Ectodermal cell (in vitro differentiated cells): Measurements from ENCODE around the gene TNIK.
"Not testable (repeated sequence)": the region's sequence is repeated elsewhere in the genome, so short reads cannot be mapped to it uniquely, and the experiment has no call there.

ENCODE experiments used
- H3K27ac ChIP-seq: 2 replicates; pipeline ENCODE4 v1.7.0; 2013; ENCODE audit warnings: mild to moderate bottlenecking, low read depth, low read length; ENCODE audit not compliant: insufficient read depth, poor library complexity, severe bottlenecking
- H3K27me3 ChIP-seq: 2 replicates; pipeline ENCODE4 v1.7.0; 2013; ENCODE audit warnings: mild to moderate bottlenecking, low read length; ENCODE audit not compliant: insufficient read depth, control insufficient read depth, poor library complexity, severe bottlenecking
- H3K36me3 ChIP-seq: one replicate; pipeline ENCODE4 v1.7.0; 2013; ENCODE audit warnings: low read length; ENCODE audit not compliant: control insufficient read depth, insufficient read depth
- H3K4me1 ChIP-seq: one replicate; pipeline ENCODE4 v1.7.0; 2013; ENCODE audit warnings: low read length; ENCODE audit not compliant: control insufficient read depth, insufficient read depth
- H3K4me3 ChIP-seq: 2 replicates; pipeline ENCODE4 v1.7.0; 2013; ENCODE audit warnings: low read depth, low read length, control low read depth; ENCODE audit not compliant: insufficient read depth
- H3K9me3 ChIP-seq: 2 replicates; pipeline ENCODE4 v1.7.0; 2013; ENCODE audit warnings: mild to moderate bottlenecking, low read length, moderate library complexity; ENCODE audit not compliant: control insufficient read depth
- WGBS, 2 experiments: methylation state at CpG; one replicate each; pipeline ENCODE4 v1.1.7; 2013; ENCODE audit warnings: missing lambda C conversion rate in 2 of 2; 5-methylcytosine and 5-hydroxymethylcytosine counted together

The TNIK gene

DNA sequence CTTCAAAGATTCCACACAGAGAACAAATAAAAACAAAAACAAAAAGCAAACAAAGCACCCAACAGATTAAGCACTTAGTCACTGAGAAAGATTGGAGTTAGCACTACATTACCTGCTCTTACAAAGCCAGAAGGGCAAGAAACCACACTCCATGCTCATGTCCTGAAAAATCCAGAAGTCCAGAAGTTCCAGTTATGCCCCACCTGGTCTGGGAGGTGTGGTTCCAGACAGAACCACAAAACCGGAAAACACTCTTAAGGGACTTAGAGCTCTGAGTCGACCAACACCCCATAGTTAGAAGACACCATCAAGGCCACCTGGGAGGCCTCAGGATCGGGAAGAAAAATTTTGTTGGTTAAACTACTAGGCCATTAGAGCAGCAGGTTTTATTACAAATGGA lies 88.9 kb downstream of the TNIK start:
- Histone ChIP-seq H3K27ac (no peak overlapping the region), H3K9me3 (no peaks in the 10 kb centered on the region), H3K36me3 (no peaks in the 10 kb centered on the region), H3K27me3 (no peaks in the 10 kb centered on the region), H3K4me1 (no peaks in the 10 kb centered on the region), H3K4me3 (no peak overlapping the region)
- WGBS, 2 experiments, result 86 to 94% methylated on average over 3 of the region's 3 CpGs

- 100% methylated on average over 1 of the region's 1 CpG; no CpG with 5 or more reads in 1 of the 2 experiments for WGBS, 2 experiments
Observed at GRCh38 chr3:171369156-171369555, 91.0 kb downstream of the TNIK start.

DNA sequence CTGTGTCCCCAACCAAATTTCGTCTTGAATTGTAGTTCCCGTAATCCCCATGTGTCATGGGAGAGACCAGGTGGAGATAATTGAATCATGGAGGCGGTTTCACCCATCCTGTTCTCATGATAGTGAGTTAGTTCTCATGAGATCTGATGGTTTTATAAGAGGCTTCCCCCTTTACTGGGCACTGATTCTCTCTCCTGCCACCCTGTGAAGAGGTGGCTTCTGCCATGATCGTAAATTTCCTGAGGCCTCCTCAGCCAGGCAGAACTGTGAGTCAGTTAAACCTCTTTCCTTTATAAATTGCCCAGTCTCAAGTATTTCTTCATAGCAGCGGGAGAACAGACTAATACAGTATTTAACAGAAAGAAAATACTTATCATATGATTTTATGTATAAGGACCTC lies 93.5 kb downstream of the TNIK start:
- not testable (repeated sequence) for H3K4me1 ChIP-seq, H3K36me3 ChIP-seq, H3K27me3 ChIP-seq, H3K9me3 ChIP-seq, H3K4me3 ChIP-seq, H3K27ac ChIP-seq
- WGBS, 2 experiments, result 90 to 97% methylated on average over 5 of the region's 5 CpGs

More at GRCh38 chr3:171369156-171369555, 91.0 kb downstream of the TNIK start:
- Histone ChIP-seq H3K9me3 (no peaks in the 10 kb centered on the region), H3K27ac (no peak overlapping the region), H3K4me3 (no peak overlapping the region), H3K36me3 (no peaks in the 10 kb centered on the region), H3K4me1 (no peaks in the 10 kb centered on the region), H3K27me3 (no peaks in the 10 kb centered on the region)

- WGBS, 2 experiments, result 100% methylated on average over 1 of the region's 1 CpG; no CpG with 5 or more reads in 1 of the 2 experiments
- no peak overlapping the region for H3K27ac ChIP-seq
- H3K9me3 ChIP-seq, result no peaks in the 10 kb centered on the region
- no peaks in the 10 kb centered on the region for H3K27me3 ChIP-seq
- H3K36me3 ChIP-seq, result no peaks in the 10 kb centered on the region
- H3K4me3 ChIP-seq, result no peak overlapping the region
- H3K4me1 ChIP-seq, result no peaks in the 10 kb centered on the region
Observed at GRCh38 chr3:171366043-171366442, 94.2 kb downstream of the TNIK start.

DNA sequence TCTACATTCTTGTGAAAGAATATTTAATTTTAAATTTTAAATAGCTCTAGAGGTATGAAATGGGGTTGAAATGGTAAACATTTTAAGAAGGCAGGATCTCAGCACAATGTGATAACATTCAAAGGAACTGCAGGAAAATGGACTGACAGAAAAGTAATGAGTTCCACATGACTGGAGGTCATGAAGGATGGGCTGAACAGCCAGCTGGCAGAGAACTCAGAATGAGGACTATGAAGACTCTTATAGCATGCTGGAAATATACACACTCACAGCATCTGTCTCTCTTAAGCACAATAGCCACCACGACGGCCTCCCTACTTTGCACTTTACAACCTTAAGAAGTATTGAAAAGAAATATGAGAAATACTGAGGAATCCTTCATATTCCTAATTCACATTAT lies 94.7 kb downstream of the TNIK start:
- no peak overlapping the region for H3K4me3 ChIP-seq
- no peaks in the 10 kb centered on the region for H3K36me3 ChIP-seq
- WGBS, 2 experiments, result 88% methylated on average over 2 of the region's 2 CpGs; no CpG with 5 or more reads in 1 of the 2 experiments
- H3K27ac ChIP-seq, result no peak overlapping the region
- H3K27me3 ChIP-seq, result no peaks in the 10 kb centered on the region
- H3K4me1 ChIP-seq, result no peaks in the 10 kb centered on the region
- no peaks in the 10 kb centered on the region for H3K9me3 ChIP-seq

- no peak overlapping the region for H3K4me3 ChIP-seq
- H3K4me1 ChIP-seq, result no peaks in the 10 kb centered on the region
Observed at GRCh38 chr3:171364500-171364899, 95.7 kb downstream of the TNIK start.

DNA sequence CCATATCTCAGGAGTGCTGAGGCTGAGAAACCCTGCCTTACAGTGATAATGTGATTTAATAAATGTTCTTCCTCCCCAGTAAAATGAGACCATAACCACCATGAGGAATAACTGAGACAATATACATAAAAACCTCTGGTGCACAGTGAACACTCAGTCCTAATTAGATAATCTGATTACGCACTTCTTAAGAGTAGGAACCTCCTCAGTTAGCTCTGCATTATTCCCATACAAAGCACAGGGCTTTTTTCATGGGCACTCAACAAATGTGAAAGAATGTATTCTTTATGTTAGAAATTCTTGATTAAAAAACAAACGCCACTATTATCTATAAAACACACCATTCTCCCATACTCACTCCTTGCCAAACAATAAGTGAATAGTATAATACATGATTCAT lies 97.0 kb downstream of the TNIK start:
- H3K4me3 ChIP-seq, result no peak overlapping the region
- no peaks in the 10 kb centered on the region for H3K36me3 ChIP-seq
- no peak overlapping the region for H3K27ac ChIP-seq
- H3K4me1 ChIP-seq, result no peaks in the 10 kb centered on the region
- H3K27me3 ChIP-seq, result no peaks in the 10 kb centered on the region
- 89 to 100% methylated on average over 1 of the region's 2 CpGs for WGBS, 2 experiments
- no peaks in the 10 kb centered on the region for H3K9me3 ChIP-seq

More at GRCh38 chr3:171364500-171364899, 95.7 kb downstream of the TNIK start:
- no peak overlapping the region for H3K27ac ChIP-seq
- no peaks in the 10 kb centered on the region for H3K36me3 ChIP-seq
- H3K9me3 ChIP-seq, result no peaks in the 10 kb centered on the region
- no peaks in the 10 kb centered on the region for H3K27me3 ChIP-seq

- H3K9me3 ChIP-seq, result no peaks in the 10 kb centered on the region
- H3K27ac ChIP-seq, result no peak overlapping the region
- H3K4me1 ChIP-seq, result no peaks in the 10 kb centered on the region
- H3K4me3 ChIP-seq, result no peak overlapping the region
- no peaks in the 10 kb centered on the region for H3K27me3 ChIP-seq
- no peaks in the 10 kb centered on the region for H3K36me3 ChIP-seq
Observed at GRCh38 chr3:171362575-171362974, 97.6 kb downstream of the TNIK start.

GRCh38 chr3:171358881-171359198 lies 101.4 kb downstream of the TNIK start:
- no peaks in the 10 kb centered on the region for H3K4me1 ChIP-seq
- H3K27ac ChIP-seq, result no peak overlapping the region
- no peaks in the 10 kb centered on the region for H3K27me3 ChIP-seq
- no peak overlapping the region for H3K4me3 ChIP-seq
- no peaks in the 10 kb centered on the region for H3K36me3 ChIP-seq
- WGBS, 2 experiments, result 92 to 100% methylated on average over 2 of the region's 2 CpGs
- no peaks in the 10 kb centered on the region for H3K9me3 ChIP-seq

DNA sequence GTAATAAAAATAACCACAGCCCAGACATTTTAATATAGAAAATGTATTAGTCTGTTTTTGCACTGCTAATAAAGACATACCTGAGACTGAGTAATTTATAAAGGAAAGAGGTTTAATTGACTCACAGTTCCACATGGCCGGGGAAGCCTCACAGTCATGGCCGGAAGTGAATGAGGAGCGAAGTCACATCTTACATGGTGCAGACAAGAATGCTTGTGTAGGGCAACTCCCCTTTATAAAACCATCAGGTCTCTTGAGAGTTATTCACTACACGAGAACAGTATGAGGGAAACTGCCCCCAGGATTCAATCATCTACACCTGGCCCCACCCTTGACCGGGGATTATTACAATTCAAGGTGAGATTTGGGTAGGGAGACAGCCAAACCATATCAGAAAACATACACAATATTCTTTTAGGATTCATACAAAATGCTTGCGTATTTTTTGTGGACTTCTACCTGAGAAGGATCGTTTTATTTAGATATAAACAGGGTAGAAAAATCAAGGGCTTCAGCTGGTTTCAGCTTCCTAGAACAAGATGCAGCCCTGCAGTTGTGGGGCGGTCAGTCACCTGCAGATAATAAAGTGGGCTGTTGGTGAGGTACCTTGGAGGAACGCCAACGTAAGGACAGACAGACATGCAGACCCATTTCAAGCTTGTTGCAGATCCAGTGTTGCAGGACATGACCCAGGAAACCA lies 101.9 kb downstream of the TNIK start:
- Histone ChIP-seq H3K36me3 (no peaks in the 10 kb centered on the region), H3K9me3 (no peaks in the 10 kb centered on the region), H3K4me3 (no peak overlapping the region), H3K27me3 (no peaks in the 10 kb centered on the region), H3K4me1 (no peaks in the 10 kb centered on the region), H3K27ac (no peak overlapping the region)
- 94 to 95% methylated on average over 10 of the region's 10 CpGs for WGBS, 2 experiments

- H3K27me3 ChIP-seq, result no peaks in the 10 kb centered on the region
- no peaks in the 10 kb centered on the region for H3K4me1 ChIP-seq
- no peaks in the 10 kb centered on the region for H3K9me3 ChIP-seq
- 95 to 96% methylated on average over 8 of the region's 8 CpGs for WGBS, 2 experiments
- no peak overlapping the region for H3K4me3 ChIP-seq
- H3K36me3 ChIP-seq, result no peaks in the 10 kb centered on the region
- no peak overlapping the region for H3K27ac ChIP-seq
Observed at GRCh38 chr3:171357721-171358120, 102.5 kb downstream of the TNIK start.
